Stimulated activated CD8-positive, alpha-beta memory T cell treated with anti-CD3 and anti-CD28 coated beads, Interleukin-4, amount 100 ng/mL, for 24 hours (primary cell): ENCODE measurements around the gene CHCHD3.

Experiments used
- DNase-seq: peaks from one replicate; pipeline ENCODE4 v3.0.0-alpha.2; 2020; ENCODE audit warnings: low read depth

Gene CHCHD3

DNA sequence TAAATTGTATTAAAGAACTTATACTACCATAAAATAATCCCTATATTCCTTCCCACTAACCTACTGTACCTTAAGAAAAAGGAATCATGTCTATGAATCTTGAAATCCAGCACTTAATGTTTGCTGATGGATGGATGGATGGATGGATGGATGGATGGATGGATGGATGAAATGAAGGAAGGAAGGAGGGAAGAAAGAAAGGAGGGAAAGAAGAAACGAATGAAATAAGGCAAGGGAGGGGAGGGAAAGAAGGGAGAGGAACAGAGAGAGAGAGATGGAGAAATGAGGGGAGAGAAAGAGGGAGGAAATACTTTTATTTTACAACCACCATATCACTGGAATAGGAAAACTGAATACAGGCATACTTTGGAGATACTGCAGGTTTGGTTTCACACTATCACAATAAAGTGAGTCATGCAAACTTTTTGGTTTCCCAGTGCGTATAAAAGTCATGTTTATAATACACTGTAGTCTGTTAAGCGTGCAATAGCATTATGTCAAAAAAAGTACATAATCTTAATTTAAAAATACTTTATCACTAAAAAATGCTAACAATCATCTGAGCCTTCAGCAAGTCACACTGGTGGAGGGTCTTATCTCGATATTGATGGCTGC, 219.8 kb downstream of the CHCHD3 start:
- no peak for DNase-seq

DNA sequence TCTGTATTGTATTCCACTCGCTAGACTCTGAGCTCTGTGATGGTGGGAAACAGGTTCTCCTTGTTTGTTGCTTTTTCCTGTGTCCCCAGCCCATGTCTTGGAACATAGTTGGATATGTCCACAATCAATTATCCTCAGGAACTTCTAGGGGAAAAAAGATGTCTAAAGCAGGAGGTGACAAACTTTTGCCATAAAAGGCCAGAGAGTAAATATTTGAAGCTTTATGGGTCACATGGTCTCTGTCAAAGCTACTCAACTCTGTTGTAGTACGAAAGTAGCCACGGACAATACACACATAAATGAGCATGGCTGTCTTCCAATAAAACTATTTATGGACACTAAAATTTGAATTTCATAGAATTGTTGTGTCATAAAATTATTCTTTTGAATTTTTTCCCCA, 220.5 kb downstream of the CHCHD3 start:
- no peak for DNase-seq

DNA sequence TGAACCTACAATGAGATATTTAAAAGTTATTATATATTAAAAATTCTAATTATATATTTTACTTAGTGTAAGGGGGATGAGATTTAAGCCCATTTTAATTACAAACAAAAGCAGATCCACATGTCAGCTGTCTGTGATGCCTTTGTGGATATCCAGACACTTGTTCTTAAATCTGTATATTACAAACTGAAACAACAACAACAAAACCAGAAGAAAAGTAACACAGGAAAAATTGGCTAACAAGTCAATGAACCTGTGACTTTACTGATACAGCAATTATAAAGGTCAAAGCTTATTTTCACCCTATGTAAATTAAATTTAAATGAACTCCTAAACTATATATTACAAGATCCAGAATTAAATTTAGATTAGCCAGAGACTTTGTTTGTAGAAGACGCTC, 222.7 kb downstream of the CHCHD3 start:
- no peak for DNase-seq

DNA sequence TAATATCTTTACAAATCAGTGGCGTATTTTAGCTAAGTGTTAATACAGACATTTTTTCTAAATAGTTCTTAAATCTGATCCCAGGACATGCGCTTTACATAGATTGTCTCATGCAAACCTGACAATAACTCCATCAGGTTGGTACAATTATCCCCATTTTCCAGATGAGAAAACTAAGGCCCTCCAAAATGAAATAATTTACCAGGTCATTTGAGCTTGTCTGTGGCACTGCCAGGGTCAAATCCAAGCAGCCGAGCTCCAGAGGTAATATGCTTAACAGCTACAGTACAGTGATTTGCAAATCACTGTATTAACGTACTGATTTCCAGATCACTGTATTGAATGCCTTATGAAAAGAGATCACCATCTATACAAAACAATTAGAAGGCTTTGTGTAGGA, 223.1 kb downstream of the CHCHD3 start:
- no peak for DNase-seq

GRCh38 chr7:132858251-132858650, 223.6 kb downstream of the CHCHD3 start:
- DNase-seq, result no peak

DNA sequence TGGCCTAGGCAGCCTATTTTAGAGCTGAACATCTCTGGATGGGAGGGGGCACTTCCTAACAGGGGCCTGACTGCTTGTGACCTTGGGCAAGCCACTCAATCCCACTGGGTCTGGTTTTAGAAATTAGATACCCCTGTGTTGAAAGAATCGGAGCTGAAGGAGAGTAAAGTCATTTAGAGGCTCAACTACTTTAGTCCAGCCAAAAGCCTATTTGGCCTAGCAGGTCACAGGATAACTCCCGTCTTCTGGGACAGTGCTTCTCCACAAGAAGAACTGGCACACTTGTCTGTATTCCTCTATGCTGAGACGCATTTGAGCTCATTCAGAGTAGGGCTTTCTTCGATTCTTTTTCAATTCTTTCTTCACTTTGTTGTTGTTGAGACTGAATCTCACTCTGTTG, 224.2 kb downstream of the CHCHD3 start:
- DNase-seq, result no peak

GRCh38 chr7:132857031-132857430, 224.9 kb downstream of the CHCHD3 start:
- DNase-seq, result no peak

GRCh38 chr7:132856416-132856815, 225.5 kb downstream of the CHCHD3 start:
- no peak for DNase-seq

DNA sequence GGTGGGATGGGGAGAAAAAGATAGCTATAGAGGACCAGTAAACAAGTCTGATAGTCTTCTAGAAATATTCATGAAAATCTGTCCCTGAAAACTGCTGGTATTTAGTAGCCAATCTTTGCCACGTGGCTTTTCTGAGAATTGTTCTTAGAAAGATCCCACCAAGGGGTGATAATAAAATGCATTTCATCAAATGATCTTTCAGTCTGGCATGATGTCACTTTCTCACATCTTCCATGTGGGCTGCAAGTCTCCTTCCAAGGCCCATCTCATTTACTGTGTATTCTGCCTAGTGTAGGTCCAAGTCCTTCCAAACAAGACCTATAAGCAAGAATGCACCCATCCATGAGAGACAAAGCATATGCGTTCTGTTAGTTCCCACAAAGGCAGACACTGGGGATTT, 226.0 kb downstream of the CHCHD3 start:
- DNase-seq, result no peak

- no peak for DNase-seq
Measured at GRCh38 chr7:132854238-132854637, 227.7 kb downstream of the CHCHD3 start.

GRCh38 chr7:132847376-132847775, 234.5 kb downstream of the CHCHD3 start:
- no peak for DNase-seq

- no peak for DNase-seq
Measured at GRCh38 chr7:132846086-132846485, 235.8 kb downstream of the CHCHD3 start.

- DNase-seq, result no peak
Measured at GRCh38 chr7:132842478-132842877, 239.4 kb downstream of the CHCHD3 start.

- DNase-seq, result no peak
Measured at GRCh38 chr7:132840199-132840598, 241.7 kb downstream of the CHCHD3 start.

DNA sequence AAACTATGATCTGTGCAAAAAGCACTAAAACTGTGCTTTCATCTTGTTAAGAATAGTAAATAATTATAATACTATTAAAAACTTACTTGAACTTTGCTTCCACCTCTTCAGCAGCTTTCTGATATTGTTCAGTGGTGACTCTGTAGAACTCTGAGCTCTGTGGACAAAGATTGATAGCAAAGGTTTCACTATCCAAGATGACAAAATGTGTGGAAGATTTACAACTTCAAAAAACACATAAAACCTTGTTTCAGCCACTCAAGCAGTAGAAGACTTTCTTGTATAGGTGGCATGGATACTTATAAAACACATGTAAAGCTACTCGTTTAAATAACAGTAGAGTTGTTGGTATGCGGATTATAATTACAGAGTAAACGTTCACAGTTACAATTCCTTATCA, 243.6 kb downstream of the CHCHD3 start:
- no peak for DNase-seq

- no peak for DNase-seq
Measured at GRCh38 chr7:132837529-132837928, 244.4 kb downstream of the CHCHD3 start.

- no peak for DNase-seq
Measured at GRCh38 chr7:132836746-132837145, 245.1 kb downstream of the CHCHD3 start.

DNA sequence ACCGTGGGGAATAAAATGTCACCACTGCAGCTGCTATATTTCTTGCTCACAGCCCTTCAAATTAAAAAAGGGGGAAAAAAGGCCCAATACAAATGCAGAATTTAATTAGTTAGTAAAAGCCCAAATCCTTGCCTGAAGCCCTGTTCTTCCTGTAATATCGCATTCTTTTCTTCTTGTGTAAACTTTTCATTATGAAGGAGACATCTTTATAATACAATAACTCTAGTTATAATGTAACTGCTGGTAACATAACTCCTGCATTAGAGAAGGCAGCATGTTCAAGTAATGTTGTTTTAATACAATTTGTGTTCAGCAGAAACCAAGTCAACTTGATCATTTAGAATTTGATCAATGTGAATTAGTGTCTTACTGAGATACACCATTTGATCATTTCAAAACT, 250.9 kb downstream of the CHCHD3 start:
- no peak for DNase-seq

GRCh38 chr7:132828502-132828901, 253.4 kb downstream of the CHCHD3 start:
- no peak for DNase-seq

- no peak for DNase-seq
Measured at GRCh38 chr7:132825932-132826835, 255.7 kb downstream of the CHCHD3 start.

- no peak for DNase-seq
Measured at GRCh38 chr7:132825222-132825621, 256.7 kb downstream of the CHCHD3 start.

DNA sequence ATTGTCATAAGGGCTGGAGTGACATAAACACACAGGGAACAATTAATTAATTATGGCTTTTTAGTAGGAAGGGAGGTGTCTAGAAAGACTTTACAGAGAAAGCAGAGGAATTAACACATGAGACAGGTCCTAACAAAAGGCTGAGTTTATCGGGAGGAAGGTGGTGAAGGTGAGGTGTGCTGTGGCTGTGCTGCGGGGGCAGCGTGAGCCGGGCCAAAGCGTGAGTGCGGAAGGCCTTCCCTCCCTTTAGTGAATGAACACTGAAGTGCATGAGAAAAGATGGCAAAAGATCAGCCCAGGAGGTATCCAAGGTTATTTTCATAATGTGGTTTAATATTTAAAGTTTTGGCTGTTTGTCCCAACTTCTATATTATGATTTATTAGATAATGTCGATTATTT, 262.2 kb downstream of the CHCHD3 start:
- no peak for DNase-seq

DNA sequence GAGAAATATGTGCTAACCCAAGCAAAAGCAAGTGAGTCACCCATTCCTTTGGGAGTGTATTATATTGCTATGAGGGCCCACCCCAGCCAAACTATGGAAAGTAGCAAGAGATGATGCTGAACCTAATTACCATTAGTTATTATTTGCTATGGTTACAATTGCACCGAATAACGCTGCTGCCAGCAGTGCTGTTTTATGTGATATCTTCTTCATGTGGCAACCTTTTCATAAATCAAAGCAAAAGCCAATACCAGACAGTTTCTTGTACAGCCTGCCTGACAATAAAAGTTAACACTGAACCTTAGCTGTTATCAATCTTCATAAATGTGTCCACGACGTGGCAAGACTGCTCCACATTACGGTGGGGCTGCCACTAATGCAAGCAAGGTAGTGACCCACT, 263.9 kb downstream of the CHCHD3 start:
- DNase-seq, result no peak
